GM12875 (cell line): Measurements from ENCODE around the gene B4GAT1.
A peak's percentile ranks its signal among the peaks of the same experiment; 100 is the strongest.

Source experiments
- H3K4me3 ChIP-seq: one replicate; pipeline ENCODE4 v1.5.1; 2011; ENCODE audit warnings: low read depth, low read length, control low read depth
- CTCF ChIP-seq: IDR thresholded peaks from 2 replicates; pipeline ENCODE4 v1.5.1; 2011; ENCODE audit warnings: low read depth, mild to moderate bottlenecking, control low read depth, inconsistent platforms, low read length, moderate library complexity, borderline replicate concordance; ENCODE audit not compliant: insufficient read depth

The B4GAT1 gene

DNA sequence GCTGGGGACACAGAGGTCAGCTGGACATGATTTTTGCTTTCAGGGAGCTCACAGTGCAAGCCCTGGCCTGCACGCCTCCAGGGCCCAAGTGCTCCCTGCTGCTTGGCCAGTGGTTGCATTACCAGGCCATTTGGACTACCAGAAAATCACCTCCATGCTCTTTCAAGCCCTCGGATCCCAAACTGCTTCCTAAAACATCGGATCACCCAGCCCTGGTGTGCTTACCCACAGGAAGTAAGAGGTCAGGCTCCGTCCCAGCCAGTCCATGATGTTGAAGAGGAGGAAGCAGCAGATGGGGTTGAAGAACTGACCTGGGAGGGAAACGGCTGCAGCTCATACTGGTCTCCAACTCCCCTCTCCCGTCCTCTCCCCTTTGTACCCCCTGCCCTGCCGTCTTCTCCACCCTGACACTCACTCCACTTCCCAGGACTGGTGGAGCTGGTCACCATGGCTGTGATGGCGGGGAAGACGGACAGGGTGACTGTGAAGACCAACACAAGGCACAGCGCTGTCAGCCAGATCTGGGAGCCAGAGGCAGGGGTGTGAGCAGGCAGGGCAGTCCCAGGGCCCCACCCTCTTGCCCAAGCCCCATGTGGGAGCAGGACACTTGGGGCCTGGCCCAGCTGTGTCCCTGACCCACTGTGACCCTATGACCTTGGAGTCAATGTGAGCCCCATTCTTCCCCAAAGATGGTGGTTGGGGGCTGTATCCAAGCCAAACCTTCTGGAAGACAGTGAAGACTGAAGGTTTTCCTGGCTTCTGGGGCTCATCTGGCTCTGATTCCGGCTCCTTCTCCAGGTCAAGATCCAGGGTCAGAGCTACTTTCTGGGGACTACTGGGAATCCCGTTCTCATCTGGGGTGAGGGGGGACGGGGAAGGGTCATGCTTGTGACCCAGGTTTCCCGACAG is 18.5 kb upstream of the B4GAT1 start:
- no peak for TF ChIP-seq CTCF
- H3K4me3 ChIP-seq, result no peak overlapping the region

DNA sequence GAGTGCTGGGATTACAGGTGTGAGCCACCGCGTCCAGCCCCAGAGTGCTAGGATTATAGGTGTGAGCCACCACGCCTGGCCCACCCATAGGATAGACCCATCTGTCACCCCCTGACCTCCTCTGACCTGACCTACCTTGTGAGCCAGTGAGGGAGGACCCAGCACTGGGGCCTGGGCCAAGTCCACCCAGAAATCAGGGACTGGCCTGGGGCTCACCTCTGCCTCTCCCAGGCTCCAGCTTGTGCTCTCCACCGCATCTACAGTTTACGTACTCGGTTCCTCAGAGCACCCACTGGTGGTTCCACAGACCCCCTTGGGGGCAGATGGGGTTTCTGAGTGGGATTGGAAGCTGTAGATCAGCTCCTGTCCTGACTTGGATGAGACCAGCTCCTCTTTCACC is 17.7 kb upstream of the B4GAT1 start:
- TF ChIP-seq CTCF, result no peak
- H3K4me3 ChIP-seq, result no peak overlapping the region

DNA sequence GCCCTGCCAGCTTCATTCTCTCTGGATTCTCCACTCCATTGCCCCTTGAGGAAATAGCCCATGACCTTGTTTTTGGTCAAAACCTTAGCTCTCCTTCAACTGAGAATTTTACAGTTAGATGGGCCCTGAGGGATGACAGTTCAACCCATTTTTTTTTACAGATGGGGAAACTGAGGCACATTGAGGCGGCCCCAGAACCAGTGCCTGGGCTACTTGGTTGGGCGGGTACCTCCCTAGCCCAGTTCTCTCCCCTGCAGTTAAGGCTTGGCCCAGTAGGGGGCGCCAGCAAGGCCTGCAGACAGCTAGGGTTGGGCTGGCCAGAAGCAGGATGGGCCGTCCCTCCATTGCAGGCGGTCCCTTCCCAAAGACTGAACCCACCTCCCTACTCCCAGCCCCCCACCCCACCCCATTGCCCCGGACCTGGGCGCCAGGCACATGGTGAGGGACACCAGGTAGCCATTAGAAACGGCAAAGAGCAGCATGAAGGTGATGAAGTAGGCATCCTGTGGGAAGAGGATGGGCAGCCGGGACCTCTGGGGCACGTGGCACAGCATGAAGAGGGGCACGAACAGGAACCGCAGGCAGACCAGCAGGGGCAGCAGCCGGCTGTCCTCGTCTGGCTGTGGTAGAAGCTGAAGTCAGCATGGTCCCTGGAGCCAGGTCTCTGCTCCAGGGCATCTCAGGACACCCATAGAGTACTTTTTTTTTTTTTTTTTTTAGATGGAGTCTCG is 16.5 kb upstream of the B4GAT1 start:
- TF ChIP-seq CTCF, result peak; percentile 95
- H3K4me3 ChIP-seq, result no peak overlapping the region

DNA sequence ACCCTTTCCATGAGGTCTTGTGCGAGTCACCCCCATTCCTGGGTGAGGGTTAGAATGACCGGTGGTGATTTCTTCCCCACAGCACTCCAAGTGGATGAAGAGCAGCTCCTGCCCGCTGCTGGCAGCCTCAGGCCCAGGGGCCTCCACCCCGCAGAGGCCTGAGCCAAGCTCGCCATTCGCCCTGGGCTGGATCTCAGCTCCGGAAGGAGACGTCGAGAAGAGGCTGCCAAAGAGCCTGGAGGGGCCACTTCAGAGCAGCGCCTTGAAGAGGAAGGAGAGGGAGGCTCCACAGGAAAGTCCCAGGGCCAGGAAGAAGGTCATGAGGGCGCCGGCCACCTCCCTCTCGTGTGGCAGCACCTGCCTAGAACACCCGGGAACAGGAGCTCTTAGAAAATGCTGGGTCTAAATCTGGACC is 15.8 kb upstream of the B4GAT1 start:
- no peak for TF ChIP-seq CTCF
- no peak overlapping the region for H3K4me3 ChIP-seq

DNA sequence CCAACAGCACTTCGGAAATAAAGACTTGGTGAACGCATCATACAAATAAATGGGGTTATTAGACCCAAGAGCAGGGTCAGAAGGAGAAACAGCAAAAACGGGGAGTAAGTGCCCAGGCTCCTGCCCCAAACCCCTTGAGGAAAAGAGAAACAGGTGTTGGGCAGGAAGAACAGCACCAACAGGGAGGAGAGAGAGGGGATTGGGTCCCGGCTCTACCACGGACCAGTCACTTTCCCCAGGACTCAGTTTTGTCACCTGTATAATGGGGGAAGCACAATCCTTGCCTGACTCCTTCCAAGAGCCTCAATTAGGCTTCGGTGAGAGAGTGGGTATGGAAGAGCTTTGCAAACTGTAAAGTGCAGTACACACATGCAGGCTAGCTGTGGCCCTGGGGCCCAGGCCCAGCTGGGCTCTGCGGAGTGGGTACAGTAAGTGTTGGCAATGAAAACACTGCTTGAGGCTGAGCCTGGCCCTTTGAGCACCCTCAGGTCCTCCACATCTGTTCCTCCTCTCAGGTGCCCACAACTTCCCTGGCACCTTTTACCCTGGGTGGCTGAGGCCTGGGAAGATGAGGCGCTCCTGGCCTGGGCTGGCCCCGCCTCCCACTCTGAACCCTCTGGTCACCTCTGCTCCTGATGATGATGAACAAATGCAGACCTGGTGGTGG is 15.2 kb upstream of the B4GAT1 start:
- TF ChIP-seq CTCF, result no peak
- H3K4me3 ChIP-seq, result no peak overlapping the region

DNA sequence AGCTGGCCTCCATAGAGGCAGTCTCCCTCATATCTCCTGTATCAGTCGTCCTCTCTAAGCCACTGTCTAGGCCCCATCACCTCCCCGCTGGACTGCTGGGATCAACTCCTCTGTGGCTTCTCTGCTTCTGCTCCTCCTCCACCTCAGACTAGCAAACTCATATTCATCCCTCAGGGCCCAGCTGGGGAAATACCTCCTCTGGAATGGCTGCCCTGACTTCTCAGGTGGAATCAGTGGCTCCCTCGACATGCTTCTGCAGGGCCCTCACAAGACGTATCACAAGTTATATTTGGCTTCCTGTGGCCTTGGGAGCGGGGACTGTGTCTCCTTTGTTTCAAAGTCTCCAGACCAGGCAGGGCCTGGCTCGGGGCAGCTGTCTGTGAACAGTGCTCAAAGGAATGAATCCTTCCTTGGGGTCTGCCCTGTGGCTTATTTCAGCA is 14.1 kb upstream of the B4GAT1 start:
- H3K4me3 ChIP-seq, result no peak overlapping the region
- TF ChIP-seq CTCF, result no peak
